GM19397 (cell line): ENCODE measurements around the gene ANKRD63.

ENCODE experiments used
- ATAC-seq: cut with Tn5 transposase; IDR thresholded peaks from one replicate; pipeline ENCODE4 v1.9.1; 2021; ENCODE audit warnings: mild to moderate bottlenecking, moderate library complexity; ENCODE audit not compliant: unreplicated experiment

Gene ANKRD63

GRCh38 chr15:40246496-40247280 is 36.2 kb downstream of the ANKRD63 start:
- no peak for ATAC-seq

- no peak for ATAC-seq
Measured at GRCh38 chr15:40245666-40246450, 37.0 kb downstream of the ANKRD63 start.

GRCh38 chr15:40244961-40245523 is 37.8 kb downstream of the ANKRD63 start:
- no peak for ATAC-seq

- ATAC-seq, result no peak
Measured at GRCh38 chr15:40243126-40243810, 39.6 kb downstream of the ANKRD63 start.

- ATAC-seq, result no peak
Measured at GRCh38 chr15:40242601-40243000, 40.3 kb downstream of the ANKRD63 start.

GRCh38 chr15:40242213-40242599 is 40.7 kb downstream of the ANKRD63 start:
- no peak for ATAC-seq

- no peak for ATAC-seq
Measured at GRCh38 chr15:40241269-40242212, 41.3 kb downstream of the ANKRD63 start.

GRCh38 chr15:40240619-40241221 is 42.1 kb downstream of the ANKRD63 start:
- ATAC-seq, result no peak

- no peak for ATAC-seq
Measured at GRCh38 chr15:40239693-40240618, 42.9 kb downstream of the ANKRD63 start.

- ATAC-seq, result no peak
Measured at GRCh38 chr15:40239404-40239692, 43.5 kb downstream of the ANKRD63 start.

GRCh38 chr15:40238532-40239403 is 44.1 kb downstream of the ANKRD63 start, which contains the start of gene PAK6:
PAK6 (plus strand) TSS chr15:40239063; CDS start chr15:40264786, 25,723 bp downstream.
- no peak for ATAC-seq

GRCh38 chr15:40235201-40235885 is 47.5 kb downstream of the ANKRD63 start:
- no peak for ATAC-seq

GRCh38 chr15:40234783-40235182 is 48.1 kb downstream of the ANKRD63 start:
- no peak for ATAC-seq

GRCh38 chr15:40233727-40234577 is 48.9 kb downstream of the ANKRD63 start:
- ATAC-seq, result no peak

GRCh38 chr15:40232625-40233070 is 50.2 kb downstream of the ANKRD63 start:
- ATAC-seq, result no peak
